Bronchial epithelial cell (primary cell): ENCODE measurements around the gene PTPN5. TPM values are rescaled to one million over a fixed set of nuclear protein-coding genes. Genes with fewer than 3 reads are reported as not detected.

Source experiments
- DNase-seq: peaks from one replicate; pipeline ENCODE4 v3.0.0-alpha.2; 2010; ENCODE audit warnings: low read depth
- FAIRE-seq: peaks from 2 replicates; lab custom pipeline; 2011; peaks lifted over from hg19 to GRCh38; lab: Jason Lieb, UNC
- H3K27me3 ChIP-seq: 2 replicates; pipeline ENCODE4 v1.5.1; 2011; ENCODE audit warnings: low read length; ENCODE audit not compliant: control insufficient read depth, insufficient read depth
- H3K36me3 ChIP-seq: 2 replicates; pipeline ENCODE4 v1.5.1; 2011; ENCODE audit warnings: low read length; ENCODE audit not compliant: control insufficient read depth, insufficient read depth
- H3K4me3 ChIP-seq: 2 replicates; pipeline ENCODE4 v1.5.1; 2011; ENCODE audit warnings: mild to moderate bottlenecking, low read depth, low read length, control low read depth
- total RNA-seq: library from RNA; depleted of rRNA; stranded (reverse); fragments of >200 nt; gene quantifications from 2 replicates; pipeline ENCODE4 v1.2.1, GENCODE V29; 2014
- TF ChIP-seq, protein P1 (sequence below): IDR thresholded peaks from 2 replicates; pipeline ENCODE4 v1.5.1; 2011; ENCODE audit warnings: mild to moderate bottlenecking, moderate library complexity, low read length, control low read depth, inconsistent platforms; ENCODE audit not compliant: insufficient read depth, severe bottlenecking

PTPN5 gene
- total RNA-seq, 1 donor from 2014 or later: not detected

- DNase-seq: no peak
- FAIRE-seq: no peak
- H3K36me3 ChIP-seq: no peaks in the 10 kb centered on the region
- no peak overlapping the region for H3K4me3 ChIP-seq
- H3K27me3 ChIP-seq: peaks cover 2% of the 10 kb centered on the region
- TF ChIP-seq, protein P1, sequence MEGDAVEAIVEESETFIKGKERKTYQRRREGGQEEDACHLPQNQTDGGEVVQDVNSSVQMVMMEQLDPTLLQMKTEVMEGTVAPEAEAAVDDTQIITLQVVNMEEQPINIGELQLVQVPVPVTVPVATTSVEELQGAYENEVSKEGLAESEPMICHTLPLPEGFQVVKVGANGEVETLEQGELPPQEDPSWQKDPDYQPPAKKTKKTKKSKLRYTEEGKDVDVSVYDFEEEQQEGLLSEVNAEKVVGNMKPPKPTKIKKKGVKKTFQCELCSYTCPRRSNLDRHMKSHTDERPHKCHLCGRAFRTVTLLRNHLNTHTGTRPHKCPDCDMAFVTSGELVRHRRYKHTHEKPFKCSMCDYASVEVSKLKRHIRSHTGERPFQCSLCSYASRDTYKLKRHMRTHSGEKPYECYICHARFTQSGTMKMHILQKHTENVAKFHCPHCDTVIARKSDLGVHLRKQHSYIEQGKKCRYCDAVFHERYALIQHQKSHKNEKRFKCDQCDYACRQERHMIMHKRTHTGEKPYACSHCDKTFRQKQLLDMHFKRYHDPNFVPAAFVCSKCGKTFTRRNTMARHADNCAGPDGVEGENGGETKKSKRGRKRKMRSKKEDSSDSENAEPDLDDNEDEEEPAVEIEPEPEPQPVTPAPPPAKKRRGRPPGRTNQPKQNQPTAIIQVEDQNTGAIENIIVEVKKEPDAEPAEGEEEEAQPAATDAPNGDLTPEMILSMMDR: no peak
These were observed 87.5 kb downstream of the PTPN5 start for GRCh38 chr11:18704045-18704645.

- no peak overlapping the region for H3K4me3 ChIP-seq
- peaks cover 2% of the 10 kb centered on the region for H3K27me3 ChIP-seq
- FAIRE-seq (no peak), DNase-seq (no peak)
- H3K36me3 ChIP-seq: no peaks in the 10 kb centered on the region
- TF ChIP-seq, protein P1: no peak
These were observed 88.4 kb downstream of the PTPN5 start for GRCh38 chr11:18703001-18703763.

DNA sequence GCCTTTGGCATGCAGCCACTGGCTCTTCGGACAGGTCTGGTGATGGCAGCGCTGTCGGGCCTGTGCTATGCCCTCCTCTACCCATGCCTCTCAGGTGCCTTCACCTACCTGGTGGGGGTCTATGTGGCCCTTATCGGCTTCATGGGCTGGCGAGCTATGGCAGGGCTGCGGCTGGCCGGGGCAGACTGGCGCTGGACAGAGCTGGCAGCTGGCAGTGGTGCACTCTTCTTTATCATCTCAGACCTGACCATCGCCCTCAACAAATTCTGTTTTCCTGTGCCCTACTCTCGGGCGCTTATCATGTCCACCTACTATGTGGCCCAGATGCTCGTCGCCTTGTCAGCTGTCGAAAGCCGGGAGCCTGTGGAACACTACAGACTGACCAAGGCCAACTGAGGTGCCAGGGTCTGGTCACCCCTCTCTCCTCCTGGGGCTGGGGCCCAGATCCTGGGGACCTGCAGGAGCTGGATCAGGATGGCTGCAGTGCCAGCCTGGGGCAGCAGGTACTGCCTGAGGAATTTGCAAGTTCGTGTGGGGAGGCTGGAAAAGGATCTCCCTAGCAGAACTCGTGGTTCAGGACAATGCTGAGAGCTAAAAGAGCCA lies 89.9 kb downstream of the PTPN5 start:
- Histone ChIP-seq H3K36me3 (no peaks in the 10 kb centered on the region), H3K4me3 (no peak overlapping the region), H3K27me3 (no peaks in the 10 kb centered on the region)
- DNase-seq (no peak), FAIRE-seq (no peak)
- TF ChIP-seq, protein P1: no peak

DNA sequence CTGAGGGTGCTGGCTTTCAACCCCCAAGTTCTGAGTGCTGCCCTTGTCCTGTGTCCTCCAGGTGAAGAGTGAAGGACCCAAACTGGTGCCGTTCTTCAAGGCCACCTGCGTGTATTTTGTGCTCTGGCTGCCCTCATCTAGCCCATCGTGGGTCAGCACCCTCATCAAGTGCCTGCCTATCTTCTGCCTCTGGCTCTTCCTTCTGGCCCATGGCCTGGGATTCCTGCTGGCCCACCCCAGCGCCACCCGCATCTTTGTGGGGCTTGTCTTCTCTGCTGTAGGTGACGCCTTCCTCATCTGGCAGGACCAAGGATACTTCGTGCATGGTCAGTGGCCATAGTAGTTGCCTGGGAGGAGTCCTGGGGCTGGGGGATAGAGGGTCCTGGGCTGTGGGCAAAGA lies 90.7 kb downstream of the PTPN5 start:
- Histone ChIP-seq H3K36me3 (no peaks in the 10 kb centered on the region), H3K27me3 (no peaks in the 10 kb centered on the region), H3K4me3 (no peak overlapping the region)
- TF ChIP-seq, protein P1: no peak
- FAIRE-seq (no peak), DNase-seq (no peak)

DNA sequence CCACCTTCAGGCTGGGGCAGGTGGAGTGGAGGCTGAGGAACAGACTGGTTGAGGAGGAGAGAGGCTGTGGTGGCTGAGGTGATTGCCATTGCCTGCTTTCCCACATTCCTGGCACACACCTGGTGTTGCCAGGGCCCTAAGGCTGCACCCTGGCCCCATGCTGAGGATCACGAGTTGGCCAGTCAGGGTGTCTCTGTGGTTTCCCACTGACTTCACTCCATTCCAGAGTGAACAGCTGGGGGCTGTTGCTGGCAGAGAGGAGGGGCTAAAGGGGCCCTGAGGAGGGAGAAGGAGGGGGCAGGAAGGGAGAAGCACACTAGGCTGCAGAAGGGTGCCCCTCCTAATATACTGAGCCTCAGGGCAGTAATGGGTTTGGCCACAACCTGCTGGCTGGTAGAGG lies 91.2 kb downstream of the PTPN5 start:
- DNase-seq (peak; percentile 25), FAIRE-seq (no peak)
- TF ChIP-seq, protein P1: no peak
- Histone ChIP-seq H3K4me3 (no peak overlapping the region), H3K36me3 (no peaks in the 10 kb centered on the region), H3K27me3 (no peaks in the 10 kb centered on the region)
